Measurements from ENCODE around the gene HMGN1. TPM values are rescaled to one million over a fixed set of nuclear protein-coding genes. Genes with fewer than 3 reads are reported as not detected.
"Not testable (repeated sequence)": the region's sequence is repeated elsewhere in the genome, so short reads cannot be mapped to it uniquely, and the experiment has no call there.

Gene HMGN1, protein sequence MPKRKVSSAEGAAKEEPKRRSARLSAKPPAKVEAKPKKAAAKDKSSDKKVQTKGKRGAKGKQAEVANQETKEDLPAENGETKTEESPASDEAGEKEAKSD
- total RNA-seq (2014; rRNA removed; shearing (Covaris generic)), result 209 and 222 TPM in 2 replicates
- 157 and 160 TPM in 2 replicates for polyA plus RNA-seq (2015; cell fraction: cytosol; rRNA removed)
- polyA plus RNA-seq (2015; cell fraction: nucleus; rRNA removed), result 320 and 350 TPM in 2 replicates

GRCh38 chr21:39348355-39349210 is at the start of gene HMGN1:
Gene HMGN1 (minus strand): TSS chr21:39349088. CDS start chr21:39348917, 171 bp downstream.
- DNase-seq (ENCODE audit: low read depth, low spot score), result peak; percentile 83
- in situ Hi-C loops (cut with HindIII; ENCODE audit: low pct_unique_long_range_greater_than_20kb, low sequenced_read_pairs), result no loop called here

DNA sequence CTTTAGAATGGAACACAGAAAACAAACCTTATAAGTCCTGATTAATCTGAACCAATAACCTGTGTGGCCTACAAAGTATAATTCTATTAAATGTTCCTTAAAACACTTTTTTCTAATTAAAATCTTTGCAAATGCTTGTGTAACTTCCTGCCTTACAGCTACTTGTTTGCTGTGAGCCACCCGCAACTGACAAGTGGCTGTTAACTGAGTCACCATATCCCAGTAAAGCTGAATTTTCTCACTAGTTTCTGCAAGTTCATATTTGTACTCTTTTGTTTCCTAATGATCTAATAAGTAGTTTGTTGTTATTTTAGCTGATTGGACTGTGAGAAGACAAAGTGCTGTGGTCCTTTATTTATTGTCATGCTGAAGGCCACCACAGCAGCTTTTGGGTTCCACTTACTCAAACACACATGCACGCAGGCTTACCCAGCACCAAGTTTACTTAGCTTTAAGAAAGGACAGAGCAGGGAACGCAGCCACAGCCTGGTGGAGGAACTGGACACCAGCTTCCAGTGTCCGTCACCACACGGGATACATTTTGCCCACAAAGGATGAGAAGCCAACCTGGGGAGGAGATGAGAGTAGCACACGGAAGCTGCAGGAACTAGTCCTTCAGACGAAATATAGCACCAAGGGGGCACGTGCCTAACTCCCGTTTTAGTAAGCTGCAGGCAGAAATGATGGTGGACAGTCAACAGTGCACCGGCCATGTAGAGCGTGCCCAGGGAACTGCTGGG is 48.9 kb upstream of the HMGN1 start:
- DNase-seq (ENCODE audit: low read depth, low spot score), result no peak
- in situ Hi-C loops (cut with HindIII; ENCODE audit: low pct_unique_long_range_greater_than_20kb, low sequenced_read_pairs), result no loop called here

GRCh38 chr21:39392981-39393380 is 44.1 kb upstream of the HMGN1 start:
- in situ Hi-C loops (cut with HindIII; ENCODE audit: low pct_unique_long_range_greater_than_20kb, low sequenced_read_pairs), result no loop called here

DNA sequence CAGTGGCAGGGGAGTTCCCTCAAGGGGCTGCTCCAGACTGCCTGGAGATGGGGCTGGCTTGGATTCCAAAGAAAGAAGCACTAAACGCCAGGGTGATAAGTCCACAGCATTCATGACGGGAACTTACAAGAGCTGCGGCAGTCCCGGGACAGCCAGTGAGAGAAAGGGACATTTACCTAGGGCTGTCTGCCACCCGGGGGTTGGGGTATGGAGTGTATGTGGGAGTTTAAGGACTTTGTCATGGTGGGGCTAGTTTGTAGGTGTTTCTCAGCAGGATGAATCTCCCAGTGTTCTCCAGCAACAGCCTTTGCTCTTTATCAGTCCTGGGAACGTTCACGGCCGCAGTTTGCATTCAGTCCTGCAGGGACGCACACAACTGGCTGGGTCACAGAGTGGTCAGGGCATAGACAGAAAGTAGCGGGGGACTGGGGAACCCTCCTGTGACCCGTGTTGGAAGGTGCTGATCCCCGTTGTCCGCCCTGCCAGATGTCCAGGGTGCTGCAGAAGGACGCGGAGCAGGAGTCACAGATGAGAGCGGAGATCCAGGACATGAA is 41.4 kb upstream of the HMGN1 start:
- no peak for DNase-seq (ENCODE audit: low read depth, low spot score)
- in situ Hi-C loops (cut with HindIII; ENCODE audit: low pct_unique_long_range_greater_than_20kb, low sequenced_read_pairs), result no loop called here

More at GRCh38 chr21:39392981-39393380, 44.1 kb upstream of the HMGN1 start:
- no peak for DNase-seq (ENCODE audit: low read depth, low spot score)

GRCh38 chr21:39388811-39389155 is 39.9 kb upstream of the HMGN1 start:
- in situ Hi-C loops (cut with HindIII; ENCODE audit: low pct_unique_long_range_greater_than_20kb, low sequenced_read_pairs), result no loop called here
- DNase-seq (ENCODE audit: low read depth, low spot score), result no peak

DNA sequence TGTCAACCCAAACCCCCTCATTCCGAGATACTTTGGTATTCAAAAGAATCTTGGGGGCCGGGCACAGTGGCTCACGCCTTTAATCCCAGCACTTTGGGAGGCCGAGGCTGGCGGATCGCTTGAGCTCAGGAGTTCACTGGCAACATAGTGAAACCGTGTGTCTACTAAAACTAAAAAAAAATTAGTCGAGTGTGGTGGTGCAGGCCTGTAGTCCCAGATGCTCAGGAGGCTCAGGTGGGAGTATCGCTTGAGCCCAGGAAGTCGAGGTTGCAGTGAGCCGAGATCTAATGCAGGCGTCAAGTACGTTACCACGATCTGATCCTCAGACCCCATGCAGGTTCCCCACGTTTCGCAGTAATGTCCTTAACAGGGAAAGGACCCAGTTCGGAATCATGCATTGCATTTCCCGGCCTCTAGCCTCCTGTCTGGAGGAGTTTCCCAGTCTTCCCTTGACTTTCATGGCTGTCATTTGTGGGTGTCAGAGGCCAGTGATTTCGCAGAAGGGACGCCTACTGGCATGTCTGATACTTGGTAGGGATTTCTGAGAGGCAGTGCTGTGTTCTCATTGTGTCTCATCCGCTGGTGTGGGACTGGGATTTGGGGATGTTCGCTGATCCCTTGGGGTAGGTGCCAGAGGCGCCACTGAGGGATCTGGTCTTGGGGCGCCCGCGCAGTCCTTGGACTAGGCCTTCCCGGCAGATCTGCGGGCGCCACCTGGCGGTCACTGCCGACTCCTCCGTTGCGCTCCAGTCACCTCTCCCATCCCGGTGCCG is 39.3 kb upstream of the HMGN1 start:
- in situ Hi-C loops (cut with HindIII; ENCODE audit: low pct_unique_long_range_greater_than_20kb, low sequenced_read_pairs), result no loop called here
- DNase-seq (ENCODE audit: low read depth, low spot score), result peak; percentile 74

DNA sequence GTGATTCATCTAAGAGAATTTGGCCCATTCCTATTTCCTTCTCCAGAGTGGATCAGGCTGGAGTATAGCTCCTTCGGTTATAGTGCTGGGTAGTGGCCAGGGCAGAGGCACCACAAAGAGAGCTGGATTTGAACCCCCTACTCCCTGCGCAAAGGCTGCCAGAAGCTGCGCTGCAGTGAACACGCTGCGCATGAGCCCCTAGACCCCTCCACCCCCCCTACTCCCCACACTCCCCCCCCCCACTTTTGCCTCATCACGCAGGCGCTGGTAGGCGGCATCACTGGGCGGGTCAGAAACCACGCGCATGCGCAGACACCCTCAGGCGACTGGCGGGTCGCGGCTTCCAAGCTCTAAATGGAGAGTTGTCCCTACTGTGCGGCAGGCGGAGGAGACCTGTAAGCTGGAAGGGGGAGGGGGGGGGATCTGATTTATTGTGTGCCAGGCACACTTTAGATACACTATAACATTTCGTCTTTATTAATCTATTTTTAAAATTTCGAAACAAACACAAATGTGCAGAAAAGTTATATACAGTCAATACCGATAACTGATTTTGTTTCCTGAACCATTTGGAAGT is 38.7 kb upstream of the HMGN1 start:
- in situ Hi-C loops (cut with HindIII; ENCODE audit: low pct_unique_long_range_greater_than_20kb, low sequenced_read_pairs), result no loop called here
- DNase-seq (ENCODE audit: low read depth, low spot score), result peak; percentile 87

GRCh38 chr21:39386899-39387298 is 38.0 kb upstream of the HMGN1 start:
- in situ Hi-C loops (cut with HindIII; ENCODE audit: low pct_unique_long_range_greater_than_20kb, low sequenced_read_pairs), result no loop called here
- DNase-seq (ENCODE audit: low read depth, low spot score), result no peak

DNA sequence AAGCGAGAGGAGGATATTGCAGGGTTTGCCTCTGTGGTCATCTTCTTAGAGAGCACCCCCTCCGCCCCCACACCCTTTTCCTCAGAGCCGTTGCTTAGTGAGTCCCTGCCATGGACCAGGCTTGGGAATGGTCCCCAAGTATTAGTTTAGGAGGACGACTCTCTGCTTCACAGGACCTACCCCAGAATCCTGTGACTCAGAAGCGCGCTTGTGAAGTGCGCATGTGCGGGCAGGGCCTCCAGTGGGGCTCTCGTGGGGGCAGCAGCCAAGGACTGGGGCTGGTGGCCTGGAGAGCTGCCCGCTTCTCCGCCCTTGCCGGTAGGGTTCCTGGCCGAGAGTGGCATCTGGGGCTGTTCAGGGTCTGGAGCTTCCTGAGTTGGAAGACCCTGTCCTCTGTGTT is 37.3 kb upstream of the HMGN1 start:
- in situ Hi-C loops (cut with HindIII; ENCODE audit: low pct_unique_long_range_greater_than_20kb, low sequenced_read_pairs), result no loop called here
- peak; percentile 21 for DNase-seq (ENCODE audit: low read depth, low spot score)

DNA sequence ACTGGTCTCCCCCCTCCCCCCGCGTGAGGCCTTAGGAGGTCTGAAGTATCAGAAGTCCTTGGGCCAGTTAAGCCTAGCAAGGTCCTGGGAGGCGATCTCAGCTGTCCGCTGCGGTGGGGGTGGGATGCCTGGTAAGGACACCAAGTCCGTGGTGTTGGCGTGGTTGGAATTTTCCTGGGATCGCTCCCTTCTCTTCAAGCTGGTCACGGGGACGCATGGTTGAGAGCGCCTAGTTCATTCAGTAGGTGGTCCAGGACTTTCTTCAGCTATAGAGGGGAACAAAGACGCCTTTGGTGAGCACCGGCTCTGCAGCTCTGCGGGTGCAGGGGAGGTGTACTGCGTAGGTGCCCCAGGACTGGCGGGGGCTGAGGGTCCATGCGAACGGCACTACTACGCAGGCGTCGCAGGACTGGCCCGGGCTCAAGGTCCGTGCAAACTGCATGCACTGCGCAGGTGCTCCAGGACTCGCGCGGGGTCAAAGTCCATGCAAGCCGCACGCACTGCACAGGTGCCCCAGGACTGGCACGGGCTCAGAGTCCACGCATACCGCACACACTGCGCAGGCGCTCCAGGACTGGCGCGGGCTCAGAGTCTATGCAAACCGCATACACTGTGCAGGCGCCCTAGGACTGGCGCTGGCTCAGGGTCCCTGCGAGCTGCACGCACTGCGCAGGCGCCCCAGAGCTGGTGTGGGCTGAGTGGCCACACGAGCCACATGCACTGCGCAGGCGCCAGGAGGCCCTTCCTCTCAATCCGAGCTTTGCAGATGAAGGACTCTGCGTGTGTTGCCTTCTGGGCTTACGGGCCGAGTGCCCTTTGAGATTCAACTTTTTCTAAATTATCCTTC is 36.6 kb upstream of the HMGN1 start:
- in situ Hi-C loops (cut with HindIII; ENCODE audit: low pct_unique_long_range_greater_than_20kb, low sequenced_read_pairs), result no loop called here
- peak; percentile 74 for DNase-seq (ENCODE audit: low read depth, low spot score)

- DNase-seq (ENCODE audit: low read depth, low spot score), result no peak
- in situ Hi-C loops (cut with HindIII; ENCODE audit: low pct_unique_long_range_greater_than_20kb, low sequenced_read_pairs), result no loop called here
Measured at GRCh38 chr21:39384674-39385298, 35.9 kb upstream of the HMGN1 start.

- not testable (repeated sequence) for DNase-seq (ENCODE audit: low read depth, low spot score)
Measured at GRCh38 chr21:39382096-39382495, 33.2 kb upstream of the HMGN1 start.

GRCh38 chr21:39381009-39381408 is 32.1 kb upstream of the HMGN1 start:
- in situ Hi-C loops (cut with HindIII; ENCODE audit: low pct_unique_long_range_greater_than_20kb, low sequenced_read_pairs), result no loop called here
- no peak for DNase-seq (ENCODE audit: low read depth, low spot score)

More at GRCh38 chr21:39382096-39382495, 33.2 kb upstream of the HMGN1 start:
- in situ Hi-C loops (cut with HindIII; ENCODE audit: low pct_unique_long_range_greater_than_20kb, low sequenced_read_pairs), result not testable (repeated sequence)

GRCh38 chr21:39379986-39380891 is 31.4 kb upstream of the HMGN1 start:
- in situ Hi-C loops (cut with HindIII; ENCODE audit: low pct_unique_long_range_greater_than_20kb, low sequenced_read_pairs), result no loop called here
- peak; percentile 87 for DNase-seq (ENCODE audit: low read depth, low spot score)

DNA sequence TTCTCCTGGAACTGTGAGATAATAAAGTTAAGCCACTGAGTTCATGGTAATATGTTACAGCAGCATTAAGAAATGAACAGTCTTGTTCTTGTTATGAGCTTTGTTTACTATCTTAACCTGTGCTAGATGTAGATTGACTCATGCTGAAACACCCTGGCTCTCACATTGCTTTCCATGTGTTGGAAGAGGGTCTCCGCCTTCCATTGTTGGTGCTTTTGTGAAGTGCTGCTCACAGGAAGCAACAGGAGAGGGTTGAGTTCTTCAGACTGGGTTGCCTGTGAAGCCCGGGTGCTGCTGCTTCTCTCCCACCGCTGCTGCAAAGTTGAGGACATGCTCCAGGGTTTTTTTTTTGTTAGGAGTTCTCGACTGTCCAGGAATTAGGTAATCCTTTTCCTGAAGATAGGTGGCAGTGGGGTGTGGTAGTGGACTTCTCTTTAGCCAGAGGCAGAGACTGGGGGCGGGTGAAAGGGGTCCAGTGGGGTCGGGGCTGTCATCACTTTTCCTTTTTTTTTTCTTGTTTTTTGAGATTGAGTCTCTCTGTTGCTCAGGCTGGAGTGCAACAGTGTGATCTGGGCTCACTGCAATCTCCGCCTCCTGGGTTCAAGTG is 28.7 kb upstream of the HMGN1 start:
- no peak for DNase-seq (ENCODE audit: low read depth, low spot score)
- in situ Hi-C loops (cut with HindIII; ENCODE audit: low pct_unique_long_range_greater_than_20kb, low sequenced_read_pairs), result no loop called here
